Heart left ventricle (tissue), 13 donors: ENCODE results near the gene MSH3.

Experiments used
- CTCF ChIP-seq, 12 donors: fragments of 200-600 bp; sonication (generic) in 4 of 12; IDR thresholded peaks; one replicate each; pipeline versions ENCODE4 v1.5.0 to v1.8.0; 2018 to 2022; ENCODE audit warnings: antibody characterized with exemption in 12 of 12, mild to moderate bottlenecking in 5 of 12
- POLR2A ChIP-seq, 2 donors: fragments of 450-650 bp; IDR thresholded peaks; one replicate each; pipeline ENCODE4 v1.6.1; 2017; ENCODE audit warnings: antibody characterized with exemption in 2 of 2, mild to moderate bottlenecking in 2 of 2, moderate library complexity in 2 of 2
- donor health status: ischemic (EF 13 %, LVEDD 7.1; RV severe dilation, severe dysfunction).
- donor health status: DM: no; HTN: yes; CAD: no.
- donor health status: DM: no; HTN: no; CAD: no.
- donor health status: ischemic (EF 25% LVEDD 6.9; RV normal size, moderate dysfunction).
- donor health status: ischemic (EF 25% LVEDD 5.7; RV mildly dilated, moderate dysfunction).
- donor health status: ischemic (EF 35%, LVEDD 5.7; RV mildly dilated, moderate dysfunction).
- donor health status: nonischemic (EF 11% LVEDD 7.7; RV severe dilation, severe dysfunction).
- donor health status: DM: yes; HTN: yes; CAD: no.
- donor health status: PGD.
- donor health status: ischemic (EF 29% LVEDD 5.4; RV normal size, mild dysfunction).
- donor health status: nonischemic (EF 23%, LVEDD 6.1; RV moderate dilation, normal function).

- TF ChIP-seq CTCF (IDR thresholded peaks at IDR 0.05), result no peak
- TF ChIP-seq POLR2A (IDR thresholded peaks at IDR 0.05), result no peak
Measured at GRCh38 chr5:80825786-80826460, 171.5 kb downstream of the MSH3 start.
